KOPT-K1 (cell line): Measurements from ENCODE around the gene PAM.

Source experiments
- H3K27ac ChIP-seq: fragments of 200-600 bp; sonication (generic); 2 replicates; pipeline ENCODE4 v1.5.1; 2016; ENCODE audit warnings: antibody characterized with exemption, mild to moderate bottlenecking, low read depth, low read length; ENCODE audit not compliant: poor library complexity, severe bottlenecking
- H3K36me3 ChIP-seq: fragments of 200-600 bp; sonication (generic); 2 replicates; pipeline ENCODE4 v1.5.1; 2017; ENCODE audit warnings: antibody characterized with exemption, mild to moderate bottlenecking, low read length, moderate library complexity; ENCODE audit not compliant: insufficient read depth
- H3K9me3 ChIP-seq: fragments of 200-600 bp; sonication (generic); 2 replicates; pipeline ENCODE4 v1.5.1; 2017; ENCODE audit warnings: antibody characterized with exemption, low read length, mild to moderate bottlenecking; ENCODE audit not compliant: insufficient read depth, poor library complexity, severe bottlenecking

Gene PAM

GRCh38 chr5:102866237-102866600 is 111.1 kb downstream of the PAM start:
- Histone ChIP-seq H3K9me3 (no peaks in the 10 kb centered on the region), H3K27ac (no peak overlapping the region), H3K36me3 (no peaks in the 10 kb centered on the region)

GRCh38 chr5:102867992-102868662 is 113.0 kb downstream of the PAM start:
- H3K36me3 ChIP-seq, result no peaks in the 10 kb centered on the region
- H3K9me3 ChIP-seq, result no peaks in the 10 kb centered on the region
- H3K27ac ChIP-seq, result no peak overlapping the region

- H3K36me3 ChIP-seq, result no peaks in the 10 kb centered on the region
- no peak overlapping the region for H3K27ac ChIP-seq
- H3K9me3 ChIP-seq, result no peaks in the 10 kb centered on the region
Observed at GRCh38 chr5:102869230-102869629, 114.1 kb downstream of the PAM start.

- no peak overlapping the region for H3K27ac ChIP-seq
- no peaks in the 10 kb centered on the region for H3K36me3 ChIP-seq
Observed at GRCh38 chr5:102873379-102873932, 118.4 kb downstream of the PAM start.

GRCh38 chr5:102874054-102874453 is 118.9 kb downstream of the PAM start:
- Histone ChIP-seq H3K9me3 (no peaks in the 10 kb centered on the region), H3K36me3 (no peaks in the 10 kb centered on the region), H3K27ac (no peak overlapping the region)

More at GRCh38 chr5:102873379-102873932, 118.4 kb downstream of the PAM start:
- no peaks in the 10 kb centered on the region for H3K9me3 ChIP-seq

- Histone ChIP-seq H3K9me3 (no peaks in the 10 kb centered on the region), H3K27ac (no peak overlapping the region), H3K36me3 (no peaks in the 10 kb centered on the region)
Observed at GRCh38 chr5:102875721-102876123, 120.6 kb downstream of the PAM start.

- no peaks in the 10 kb centered on the region for H3K36me3 ChIP-seq
- no peaks in the 10 kb centered on the region for H3K9me3 ChIP-seq
- H3K27ac ChIP-seq, result no peak overlapping the region
Observed at GRCh38 chr5:102876610-102877009, 121.5 kb downstream of the PAM start.

- no peak overlapping the region for H3K27ac ChIP-seq
- H3K36me3 ChIP-seq, result no peaks in the 10 kb centered on the region
- H3K9me3 ChIP-seq, result no peaks in the 10 kb centered on the region
Observed at GRCh38 chr5:102879741-102880140, 124.6 kb downstream of the PAM start.

- Histone ChIP-seq H3K27ac (no peak overlapping the region), H3K9me3 (no peaks in the 10 kb centered on the region)
Observed at GRCh38 chr5:102886586-102886985, 131.5 kb downstream of the PAM start.

GRCh38 chr5:102888483-102888882 is 133.4 kb downstream of the PAM start:
- H3K27ac ChIP-seq, result no peak overlapping the region
- H3K36me3 ChIP-seq, result no peaks in the 10 kb centered on the region
- no peaks in the 10 kb centered on the region for H3K9me3 ChIP-seq

More at GRCh38 chr5:102886586-102886985, 131.5 kb downstream of the PAM start:
- no peaks in the 10 kb centered on the region for H3K36me3 ChIP-seq

- no peaks in the 10 kb centered on the region for H3K9me3 ChIP-seq
- H3K36me3 ChIP-seq, result no peaks in the 10 kb centered on the region
Observed at GRCh38 chr5:102889033-102889432, 133.9 kb downstream of the PAM start.

GRCh38 chr5:102890133-102890532 is 135.0 kb downstream of the PAM start:
- H3K27ac ChIP-seq, result no peak overlapping the region
- H3K9me3 ChIP-seq, result no peaks in the 10 kb centered on the region
- no peaks in the 10 kb centered on the region for H3K36me3 ChIP-seq

More at GRCh38 chr5:102889033-102889432, 133.9 kb downstream of the PAM start:
- no peak overlapping the region for H3K27ac ChIP-seq

GRCh38 chr5:102891175-102891574 is 136.1 kb downstream of the PAM start:
- H3K27ac ChIP-seq, result no peak overlapping the region
- H3K9me3 ChIP-seq, result no peaks in the 10 kb centered on the region
- no peaks in the 10 kb centered on the region for H3K36me3 ChIP-seq

- H3K9me3 ChIP-seq, result no peaks in the 10 kb centered on the region
- H3K36me3 ChIP-seq, result no peaks in the 10 kb centered on the region
- H3K27ac ChIP-seq, result no peak overlapping the region
Observed at GRCh38 chr5:102893942-102894341, 138.8 kb downstream of the PAM start.

GRCh38 chr5:102895234-102895633 is 140.1 kb downstream of the PAM start:
- no peaks in the 10 kb centered on the region for H3K36me3 ChIP-seq
- no peak overlapping the region for H3K27ac ChIP-seq
- H3K9me3 ChIP-seq, result no peaks in the 10 kb centered on the region

- Histone ChIP-seq H3K9me3 (no peaks in the 10 kb centered on the region), H3K36me3 (no peaks in the 10 kb centered on the region), H3K27ac (no peak overlapping the region)
Observed at GRCh38 chr5:102895976-102896375, 140.9 kb downstream of the PAM start.
